HCT116 (cell line): ENCODE measurements around the gene TMED10. TPM values are rescaled to one million over a fixed set of nuclear protein-coding genes. Genes with fewer than 3 reads are reported as not detected.

Experiments
- ATAC-seq: fragments of 200-7000 bp; cut with Tn5 transposase; 2 replicates; pipeline ENCODE4 v1.9.1; 2020; ENCODE audit warnings: mild to moderate bottlenecking, moderate library complexity
- BruUV-seq: library from RNA; stranded (reverse); fragments of 400-500 nt; replicated peaks from 2 replicates; lab custom pipeline; 2021; lab: Mats Ljungman, UMichigan
- CTCF ChIA-PET: fragments of 300-600 bp; sonication (Branson Sonifier 250); formaldehyde crosslinking; loops from one replicate; lab custom pipeline; 2021; ENCODE audit warnings: antibody characterized with exemption; lab: Charles Lee
- POLR2A ChIA-PET: fragments of 300-600, 350-600 bp; sonication (Branson Sonifier 250); formaldehyde crosslinking; loops from one replicate; lab custom pipeline; 2021; ENCODE audit warnings: antibody characterized with exemption; lab: Charles Lee
- RAD21 ChIA-PET, 2 experiments: fragments of 300-600 bp; sonication (Branson Sonifier 250); formaldehyde crosslinking; loops; one replicate each; lab custom pipeline; 2023; ENCODE audit warnings: low total read pairs in 2 of 2; ENCODE audit not compliant: uncharacterized antibody in 2 of 2, unreplicated experiment in 2 of 2, low non-redundant PET in 1 of 2; lab: Charles Lee
- DNase-seq: peaks from one replicate; pipeline ENCODE4 v3.0.0-alpha.2; 2010; ENCODE audit warnings: low read depth, low spot score
- H2AFZ ChIP-seq: fragments of 200-600 bp; shearing (Covaris generic), sonication (generic); 2 replicates; pipeline ENCODE4 v1.6.1; 2017; ENCODE audit warnings: low read depth, mixed run types, mixed read lengths, antibody characterized with exemption, low read length; ENCODE audit not compliant: poor library complexity, severe bottlenecking
- H3K27ac ChIP-seq: 2 replicates; pipeline ENCODE4 v1.5.1; 2012; ENCODE audit warnings: low read depth, low read length
- H3K27me3 ChIP-seq: fragments of 200-600 bp; sonication (generic); 2 replicates; pipeline ENCODE4 v1.6.1; 2016; ENCODE audit warnings: mixed run types, low read length, mixed read lengths; ENCODE audit not compliant: insufficient read depth
- H3K36me3 ChIP-seq, 2 experiments: fragments of 200-500 bp in 1 of 2; fragments of 200-600 bp in 1 of 2; sonication (Bioruptor generic) in 1 of 2; sonication (generic) in 1 of 2; 2 replicates each; pipeline versions ENCODE4 v1.5.1 to v1.6.1; 2014 to 2016; ENCODE audit warnings: low read length in 2 of 2, inconsistent platforms in 1 of 2, mixed read lengths in 1 of 2, mixed run types in 1 of 2; ENCODE audit not compliant: insufficient read depth in 2 of 2, control insufficient read depth in 1 of 2
- H3K4me1 ChIP-seq, 2 experiments: fragments of 200-600 bp in 1 of 2; sonication (generic) in 1 of 2; 2 replicates each; pipeline versions ENCODE4 v1.5.1 to v1.6.1; 2012 to 2017; ENCODE audit warnings: low read length in 2 of 2, inconsistent platforms in 1 of 2, mild to moderate bottlenecking in 1 of 2, mixed read lengths in 1 of 2, mixed run types in 1 of 2, moderate library complexity in 1 of 2; ENCODE audit not compliant: insufficient read depth in 2 of 2, control insufficient read depth in 1 of 2
- H3K4me2 ChIP-seq: fragments of 200-600 bp; sonication (generic); 2 replicates; pipeline ENCODE4 v1.6.1; 2017; ENCODE audit warnings: mixed run types, low read length, mixed read lengths
- H3K4me3 ChIP-seq, 2 experiments: fragments of 200-600 bp in 1 of 2; sonication (generic) in 1 of 2; replicated peaks in 1 of 2; 2 replicates each; pipeline ENCODE4 v1.5.1; 2011 to 2016; ENCODE audit warnings: low read length in 2 of 2, control low read depth in 1 of 2, low read depth in 1 of 2, mild to moderate bottlenecking in 1 of 2, mixed read lengths in 1 of 2, mixed run types in 1 of 2
- H3K79me2 ChIP-seq: fragments of 200-600 bp; sonication (generic); 2 replicates; pipeline ENCODE4 v1.6.1; 2017; ENCODE audit warnings: mild to moderate bottlenecking, mixed run types, low read length, moderate library complexity, mixed read lengths; ENCODE audit not compliant: insufficient read depth
- H3K9ac ChIP-seq: fragments of 200-600 bp; sonication (generic); 2 replicates; pipeline ENCODE4 v1.6.1; 2016; ENCODE audit warnings: low read length, mixed read lengths
- H3K9me2 ChIP-seq: fragments of 200-600 bp; sonication (generic), shearing (Covaris generic); 2 replicates; pipeline ENCODE4 v1.6.1; 2017; ENCODE audit warnings: mixed run types, mild to moderate bottlenecking, moderate library complexity; ENCODE audit not compliant: insufficient read depth
- H3K9me3 ChIP-seq, 2 experiments: fragments of 200-500 bp in 1 of 2; fragments of 200-600 bp in 1 of 2; sonication (Bioruptor generic) in 1 of 2; sonication (generic) in 1 of 2; 2 replicates each; pipeline ENCODE4 v1.6.1; 2014 to 2017; ENCODE audit warnings: low read length in 2 of 2, mixed read lengths in 2 of 2, inconsistent platforms in 1 of 2, low read depth in 1 of 2, mild to moderate bottlenecking in 1 of 2, mixed run types in 1 of 2, moderate library complexity in 1 of 2; ENCODE audit not compliant: control insufficient read depth in 1 of 2, insufficient read depth in 1 of 2
- H4K20me1 ChIP-seq: fragments of 200-600 bp; sonication (generic), shearing (Covaris generic); 2 replicates; pipeline ENCODE4 v1.6.1; 2017; ENCODE audit warnings: mixed run types, mild to moderate bottlenecking, moderate library complexity; ENCODE audit not compliant: insufficient read depth
- CBX3 ChIP-seq: IDR thresholded peaks from 2 replicates; pipeline ENCODE4 v1.6.1; 2012; ENCODE audit warnings: low read depth
- CEBPB ChIP-seq: IDR thresholded peaks from 2 replicates; pipeline ENCODE4 v1.6.1; 2012; ENCODE audit warnings: low read depth
- CTCF ChIP-seq, 3 experiments: fragments of 200-600 bp in 1 of 3; sonication (generic) in 1 of 3; IDR thresholded peaks in 2 of 3; conservative IDR thresholded peaks in 1 of 3; 2 replicates each; pipeline ENCODE4 v1.5.1; 2012 to 2017; ENCODE audit warnings: low read depth in 2 of 3, low read length in 2 of 3, antibody characterized with exemption in 1 of 3, borderline replicate concordance in 1 of 3, control low read depth in 1 of 3, mild to moderate bottlenecking in 1 of 3, mixed read lengths in 1 of 3, mixed run types in 1 of 3, moderate library complexity in 1 of 3; ENCODE audit not compliant: insufficient read depth in 1 of 3
- EGR1 ChIP-seq: IDR thresholded peaks from 2 replicates; pipeline ENCODE4 v1.6.1; 2012; ENCODE audit warnings: low read depth
- ELF1 ChIP-seq: IDR thresholded peaks from 2 replicates; pipeline ENCODE4 v1.6.1; 2012; ENCODE audit warnings: low read depth, borderline replicate concordance
- EZH2 ChIP-seq: fragments of 200-600 bp; sonication (generic); IDR thresholded peaks from 2 replicates; pipeline ENCODE4 v1.6.1; 2017; ENCODE audit warnings: antibody characterized with exemption, mixed run types
- EZH2phosphoT487 ChIP-seq: fragments of 200-600 bp; IDR thresholded peaks from 2 replicates; pipeline ENCODE4 v1.6.1; 2018; ENCODE audit warnings: antibody characterized with exemption, borderline replicate concordance
- FOSL1 ChIP-seq: IDR thresholded peaks from 2 replicates; pipeline ENCODE4 v1.6.1; 2012; ENCODE audit warnings: low read depth
- JUND ChIP-seq: IDR thresholded peaks from 2 replicates; pipeline ENCODE4 v1.6.1; 2012
- MAX ChIP-seq: IDR thresholded peaks from 2 replicates; pipeline ENCODE4 v1.6.1; 2012
- POLR2A ChIP-seq: IDR thresholded peaks from 2 replicates; pipeline ENCODE4 v1.7.0; 2011; ENCODE audit warnings: borderline replicate concordance; ENCODE audit not compliant: insufficient read depth, insufficient read length; ENCODE audit errors: extremely low read depth
- POLR2AphosphoS5 ChIP-seq: IDR thresholded peaks from 2 replicates; pipeline ENCODE4 v1.6.1; 2011; ENCODE audit warnings: mild to moderate bottlenecking, low read depth, low read length, moderate library complexity
- SIN3A ChIP-seq: IDR thresholded peaks from 2 replicates; pipeline ENCODE4 v1.6.1; 2012; ENCODE audit warnings: low read depth
- SP1 ChIP-seq: IDR thresholded peaks from 2 replicates; pipeline ENCODE4 v1.6.1; 2012; ENCODE audit warnings: low read depth
- SRF ChIP-seq: IDR thresholded peaks from 2 replicates; pipeline ENCODE4 v1.6.1; 2012; ENCODE audit warnings: low read depth
- TCF7L2 ChIP-seq: IDR thresholded peaks from 2 replicates; pipeline ENCODE4 v1.7.0; 2011; ENCODE audit warnings: borderline replicate concordance, inconsistent platforms; ENCODE audit not compliant: insufficient read depth, insufficient read length; ENCODE audit errors: extremely low read depth
- YY1 ChIP-seq: IDR thresholded peaks from 2 replicates; pipeline ENCODE4 v1.6.1; 2011; ENCODE audit warnings: low read length, low read depth, moderate library complexity, mild to moderate bottlenecking; ENCODE audit not compliant: insufficient replicate concordance; ENCODE audit errors: extremely low read depth
- ZFX ChIP-seq: fragments of 450-650 bp; IDR thresholded peaks from 2 replicates; pipeline ENCODE4 v1.6.1; 2017
- ZNF274 ChIP-seq: fragments of 200-500 bp; sonication (Bioruptor generic); IDR thresholded peaks from 2 replicates; pipeline ENCODE4 v1.6.1; 2014; ENCODE audit warnings: mild to moderate bottlenecking, low read depth, low read length, inconsistent platforms
- intact Hi-C: fragments of 100-400 bp; cut with micrococcal nuclease; formaldehyde crosslinking; loops from 2 replicates; pipeline ENCODE4 v1.10.0; 2022
- total RNA-seq: library from RNA; stranded (reverse); gene quantifications from one replicate; pipeline ENCODE4 v1.2.1, GENCODE V29; 2021; ENCODE audit not compliant: unreplicated experiment
- TF ChIP-seq, protein P1 (sequence below): IDR thresholded peaks from 2 replicates; pipeline ENCODE4 v1.6.1; 2012; ENCODE audit warnings: low read depth

The TMED10 gene
- total RNA-seq, 1 experiment from 2014 or later, result 303 TPM

DNA sequence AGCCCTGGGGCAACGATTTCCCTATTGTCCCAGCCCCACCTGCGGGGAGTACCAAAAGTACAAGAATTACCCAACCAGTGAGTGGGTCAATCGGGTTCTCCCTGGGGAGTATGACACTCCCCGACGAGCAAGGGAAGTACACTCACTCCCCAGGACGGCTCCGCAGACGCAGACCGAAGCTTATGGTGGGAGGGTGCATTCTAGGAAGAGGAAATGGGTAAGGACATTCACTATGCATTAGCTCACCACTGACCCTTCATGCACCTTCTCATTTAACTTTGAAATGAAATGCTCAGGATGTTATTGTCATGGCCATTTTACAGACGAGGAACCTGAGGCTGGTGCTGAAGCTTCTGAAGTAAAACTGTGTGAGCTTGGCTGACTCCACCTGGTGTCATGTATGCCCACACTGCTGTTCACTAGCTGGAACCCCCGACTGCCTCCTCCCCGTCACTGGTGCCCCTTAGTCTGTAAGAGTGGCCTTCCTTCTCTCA, 45.8 kb upstream of the TMED10 start:
- Histone ChIP-seq H3K79me2 (no peaks in the 10 kb centered on the region), H3K4me1 (no peaks in the 10 kb centered on the region), H3K4me3 (no peak overlapping the region), H4K20me1 (no peaks in the 10 kb centered on the region)
- no TSS peak for BruUV-seq
- ChIA-PET CTCF (no interaction called here), RAD21 (no interaction called here)
- ATAC-seq, result no peak
- TF ChIP-seq EZH2 (no peak), CEBPB (no peak), SIN3A (no peak), POLR2A (no peak), ZFX (no peak), EZH2phosphoT487 (no peak), CBX3 (no peak), ZNF274 (no peak), EGR1 (no peak), CTCF (IDR thresholded peaks at IDR 0.05 in 2 of 3, conservative IDR thresholded peaks at IDR 0.05 in 1 of 3; ENCODE audit: borderline replicate concordance in 1 of 3, insufficient read depth in 1 of 3, low read depth in 2 of 3, low read length in 2 of 3) (no peak), SP1 (no peak), MAX (no peak), FOSL1 (no peak), TCF7L2 (no peak), SRF (no peak), POLR2AphosphoS5 (no peak), ELF1 (no peak), YY1 (no peak), JUND (no peak)
- TF ChIP-seq, protein P1, sequence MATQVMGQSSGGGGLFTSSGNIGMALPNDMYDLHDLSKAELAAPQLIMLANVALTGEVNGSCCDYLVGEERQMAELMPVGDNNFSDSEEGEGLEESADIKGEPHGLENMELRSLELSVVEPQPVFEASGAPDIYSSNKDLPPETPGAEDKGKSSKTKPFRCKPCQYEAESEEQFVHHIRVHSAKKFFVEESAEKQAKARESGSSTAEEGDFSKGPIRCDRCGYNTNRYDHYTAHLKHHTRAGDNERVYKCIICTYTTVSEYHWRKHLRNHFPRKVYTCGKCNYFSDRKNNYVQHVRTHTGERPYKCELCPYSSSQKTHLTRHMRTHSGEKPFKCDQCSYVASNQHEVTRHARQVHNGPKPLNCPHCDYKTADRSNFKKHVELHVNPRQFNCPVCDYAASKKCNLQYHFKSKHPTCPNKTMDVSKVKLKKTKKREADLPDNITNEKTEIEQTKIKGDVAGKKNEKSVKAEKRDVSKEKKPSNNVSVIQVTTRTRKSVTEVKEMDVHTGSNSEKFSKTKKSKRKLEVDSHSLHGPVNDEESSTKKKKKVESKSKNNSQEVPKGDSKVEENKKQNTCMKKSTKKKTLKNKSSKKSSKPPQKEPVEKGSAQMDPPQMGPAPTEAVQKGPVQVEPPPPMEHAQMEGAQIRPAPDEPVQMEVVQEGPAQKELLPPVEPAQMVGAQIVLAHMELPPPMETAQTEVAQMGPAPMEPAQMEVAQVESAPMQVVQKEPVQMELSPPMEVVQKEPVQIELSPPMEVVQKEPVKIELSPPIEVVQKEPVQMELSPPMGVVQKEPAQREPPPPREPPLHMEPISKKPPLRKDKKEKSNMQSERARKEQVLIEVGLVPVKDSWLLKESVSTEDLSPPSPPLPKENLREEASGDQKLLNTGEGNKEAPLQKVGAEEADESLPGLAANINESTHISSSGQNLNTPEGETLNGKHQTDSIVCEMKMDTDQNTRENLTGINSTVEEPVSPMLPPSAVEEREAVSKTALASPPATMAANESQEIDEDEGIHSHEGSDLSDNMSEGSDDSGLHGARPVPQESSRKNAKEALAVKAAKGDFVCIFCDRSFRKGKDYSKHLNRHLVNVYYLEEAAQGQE, result no peak
- TF ChIP-seq, all 23 proteins: peak for 0
- Histone ChIP-seq H3K36me3 (no peaks in the 10 kb centered on the region), H3K27me3 (no peaks in the 10 kb centered on the region), H3K9me3 (no peaks in the 10 kb centered on the region), H2AFZ (no peak overlapping the region), H3K9ac (no peak overlapping the region), H3K4me2 (no peak overlapping the region), H3K27ac (no peak overlapping the region), H3K9me2 (no peaks in the 10 kb centered on the region)
- POLR2A ChIA-PET, result no interaction called here
- intact Hi-C loops, result no loop called here
- no peak for DNase-seq
